NCI-H510A treated with DMSO at 0.1 percent for 48 hours (cell line): ENCODE results near the gene VSIG2.

Experiments
- DNase-seq: peaks from one replicate; lab custom pipeline; 2025; lab: John Stamatoyannopoulos, UW

VSIG2 gene

DNA sequence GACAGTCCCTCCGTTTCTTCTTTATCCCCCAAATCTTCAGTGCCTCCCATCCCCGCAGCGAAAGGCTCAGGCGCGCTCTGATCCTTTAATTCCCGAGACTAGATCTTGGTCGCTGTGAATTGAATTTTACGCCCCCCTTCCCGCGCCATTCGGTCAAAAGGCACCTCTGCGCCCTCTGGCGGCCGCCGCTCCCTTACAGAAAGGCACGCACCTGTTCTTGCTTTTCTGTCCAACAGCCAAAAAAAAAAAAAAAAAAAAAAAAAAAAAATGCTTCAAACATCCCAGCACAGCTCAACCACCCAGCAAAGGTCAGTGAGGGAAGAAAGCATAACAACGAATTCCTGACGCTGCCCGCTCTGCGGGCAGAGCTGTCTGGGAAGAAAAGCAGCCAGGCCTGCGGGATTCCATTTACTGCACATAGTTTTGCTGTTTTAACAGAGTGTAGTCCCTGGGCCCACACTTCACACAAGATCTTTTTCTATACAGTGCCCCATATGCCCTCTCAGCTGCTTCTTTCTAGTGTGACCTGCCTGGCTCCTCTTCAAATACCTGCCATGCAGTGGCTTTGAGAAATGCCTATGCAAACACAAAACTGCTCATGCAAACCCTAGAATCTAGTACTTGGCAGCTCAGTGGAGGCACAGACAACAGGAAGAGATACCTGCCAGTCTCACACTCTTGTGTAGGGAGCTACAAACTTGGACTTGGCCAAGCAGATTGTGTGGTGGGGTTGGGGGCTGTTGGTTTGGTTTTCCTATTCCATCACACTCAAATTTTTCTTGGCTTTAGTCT, 11.3 kb upstream of the VSIG2 start:
- DNase-seq: peak; percentile 57

- no peak for DNase-seq
Measured at GRCh38 chr11:124762624-124763155, 10.6 kb upstream of the VSIG2 start.

- DNase-seq: peak; percentile 20
Measured at GRCh38 chr11:124762105-124762623, 10.1 kb upstream of the VSIG2 start, which contains the start of gene ESAM. Gene ESAM, minus strand, starts transcription at chr11:124762290. Its CDS starts 136 bp downstream, at chr11:124762154.

DNA sequence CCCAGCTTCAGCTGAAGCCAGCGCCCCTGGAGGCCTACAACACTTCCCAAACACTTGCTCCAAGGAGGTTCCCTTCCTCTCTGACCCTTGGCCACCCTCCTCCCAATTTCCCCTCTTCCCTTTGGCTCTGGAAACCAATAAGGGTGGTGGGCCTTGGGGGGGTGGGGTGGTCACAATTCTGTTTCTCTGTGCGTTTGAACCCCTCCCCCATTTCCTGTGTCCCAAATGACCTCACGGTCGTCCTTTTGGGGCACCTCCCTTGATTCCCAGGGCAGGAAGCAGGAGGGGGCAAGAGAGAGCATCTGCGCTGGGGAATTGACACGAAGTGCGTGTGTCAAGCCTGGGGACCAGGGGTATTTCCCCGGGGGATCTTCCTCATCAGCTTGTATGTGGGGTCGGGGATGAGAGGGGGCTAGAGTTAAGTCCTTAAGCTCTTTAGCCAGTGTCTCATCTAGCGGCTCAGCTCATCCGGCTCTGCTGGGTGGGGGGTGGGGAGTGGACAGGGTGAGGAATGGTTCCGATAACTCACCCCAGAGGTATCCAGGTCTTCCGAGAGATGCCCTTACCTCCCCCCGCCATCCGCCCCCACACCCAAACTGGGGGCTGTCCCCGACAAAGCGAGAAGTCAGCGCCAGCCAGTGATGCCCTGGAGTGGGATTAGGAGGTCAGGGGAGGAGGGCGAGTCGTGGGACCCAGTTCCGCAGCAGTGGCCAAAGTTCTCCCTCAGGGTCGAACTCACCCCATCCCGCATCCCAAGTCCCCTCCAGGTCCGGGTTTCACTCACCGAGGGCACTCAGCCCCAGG, 9.4 kb upstream of the VSIG2 start:
- no peak for DNase-seq

DNA sequence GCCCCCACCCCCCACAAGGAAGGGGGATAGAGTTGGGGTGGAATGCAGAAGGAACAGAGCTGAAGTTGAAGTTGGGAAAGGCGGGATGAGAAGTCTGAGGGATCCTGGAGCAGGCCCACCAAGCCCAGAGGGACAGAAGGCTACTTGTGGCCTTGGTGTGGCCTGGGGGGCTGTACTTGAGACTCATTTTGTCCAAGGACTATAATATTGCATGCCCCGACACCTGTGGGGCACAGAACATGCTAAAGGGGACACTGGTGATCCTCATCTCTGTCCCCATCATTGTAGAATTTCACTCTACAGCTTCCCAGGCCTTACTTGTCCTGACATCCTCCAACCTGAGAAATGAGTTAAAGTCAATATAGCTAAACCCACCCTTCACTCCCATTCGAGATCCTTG, 8.8 kb upstream of the VSIG2 start:
- DNase-seq: no peak

- no peak for DNase-seq
Measured at GRCh38 chr11:124760205-124760652, 8.2 kb upstream of the VSIG2 start.

DNA sequence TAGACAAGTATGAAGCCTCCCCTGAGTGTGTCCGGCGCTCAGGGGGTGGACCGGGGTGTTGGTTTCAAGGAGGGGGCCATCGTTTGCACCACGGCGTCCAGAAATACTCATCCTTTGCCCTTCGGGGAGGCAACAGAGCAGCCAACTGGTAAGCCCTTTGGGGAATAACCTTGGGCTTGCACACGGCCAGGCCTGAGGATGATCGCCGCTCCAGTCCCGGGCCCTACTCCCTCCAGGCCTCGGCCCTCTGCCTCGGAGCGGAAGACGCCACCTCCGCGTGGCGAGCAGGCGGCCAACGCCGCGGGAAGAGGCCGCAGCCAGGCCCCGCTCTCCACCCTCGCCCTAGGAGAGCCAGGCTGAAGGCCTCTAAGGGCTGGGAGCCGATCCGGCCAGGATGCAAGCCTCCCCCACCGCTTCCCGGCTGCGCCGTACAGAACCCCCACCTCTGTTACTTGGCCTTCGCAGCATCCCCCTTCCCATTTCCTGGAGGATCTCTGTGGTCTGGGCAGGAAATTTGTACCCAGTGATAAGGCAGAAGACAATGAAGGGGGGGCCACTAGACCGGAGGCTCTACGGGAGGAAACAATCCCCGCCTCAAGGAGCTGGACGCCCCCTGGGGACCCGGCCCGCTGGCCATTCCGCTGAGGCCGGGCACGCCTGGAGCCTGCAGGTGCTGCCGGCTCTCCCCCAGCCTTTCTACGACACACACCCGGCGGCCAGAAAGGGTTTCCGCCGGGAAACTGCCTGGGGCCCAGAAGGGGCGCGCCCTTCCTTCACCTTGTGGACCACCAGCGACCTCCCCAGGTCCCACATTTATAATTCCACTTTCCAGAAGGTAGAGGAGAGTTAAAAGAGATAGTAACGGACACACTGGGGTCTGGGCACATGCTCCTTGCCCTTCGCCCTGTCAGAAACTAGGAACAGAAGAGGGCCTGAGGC, 7.5 kb upstream of the VSIG2 start:
- DNase-seq: no peak

GRCh38 chr11:124758355-124759265, 6.6 kb upstream of the VSIG2 start:
- DNase-seq: peak; percentile 67

DNA sequence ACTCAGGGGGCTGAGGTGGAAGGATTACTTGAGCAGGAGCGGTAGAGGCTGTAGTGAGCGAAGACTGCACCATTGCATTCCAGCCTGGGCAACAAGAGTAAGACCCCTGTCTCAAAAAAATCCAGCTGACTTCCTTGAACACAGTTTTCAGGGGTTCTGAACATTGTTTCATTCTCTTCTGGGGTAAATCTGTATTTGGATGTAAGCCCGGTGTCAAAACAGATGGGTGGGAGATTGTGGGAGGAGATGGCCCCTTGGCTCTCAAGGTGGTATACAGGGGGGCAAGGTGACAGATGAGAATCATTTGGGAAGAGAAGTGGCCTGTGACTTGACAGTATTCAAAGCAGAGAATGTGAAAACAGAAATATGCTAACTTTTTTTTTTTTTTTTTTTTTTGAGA, 5.3 kb upstream of the VSIG2 start:
- no peak for DNase-seq

DNA sequence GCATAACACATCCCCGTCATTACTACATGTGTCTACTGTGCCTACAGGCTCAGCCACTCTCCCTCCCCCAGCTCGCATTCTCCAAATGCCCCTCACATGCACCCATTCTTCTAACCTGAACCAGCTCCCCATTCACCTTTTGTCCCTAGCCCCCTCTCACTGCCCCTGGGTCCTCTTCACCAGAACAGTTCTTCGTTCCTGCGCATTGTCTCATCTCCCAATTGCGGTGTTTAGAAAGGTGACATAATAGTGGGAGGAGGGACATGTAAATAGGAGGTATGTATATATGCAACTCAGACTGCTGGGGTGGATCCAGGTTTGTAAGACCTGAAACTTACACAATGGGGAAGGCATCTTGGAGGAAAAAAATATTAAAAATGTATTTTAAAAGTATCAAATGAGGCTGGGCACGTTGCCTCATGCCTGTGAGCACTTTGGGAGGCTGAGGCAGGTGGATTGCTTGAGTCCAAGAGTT, 4.7 kb upstream of the VSIG2 start:
- no peak for DNase-seq

DNA sequence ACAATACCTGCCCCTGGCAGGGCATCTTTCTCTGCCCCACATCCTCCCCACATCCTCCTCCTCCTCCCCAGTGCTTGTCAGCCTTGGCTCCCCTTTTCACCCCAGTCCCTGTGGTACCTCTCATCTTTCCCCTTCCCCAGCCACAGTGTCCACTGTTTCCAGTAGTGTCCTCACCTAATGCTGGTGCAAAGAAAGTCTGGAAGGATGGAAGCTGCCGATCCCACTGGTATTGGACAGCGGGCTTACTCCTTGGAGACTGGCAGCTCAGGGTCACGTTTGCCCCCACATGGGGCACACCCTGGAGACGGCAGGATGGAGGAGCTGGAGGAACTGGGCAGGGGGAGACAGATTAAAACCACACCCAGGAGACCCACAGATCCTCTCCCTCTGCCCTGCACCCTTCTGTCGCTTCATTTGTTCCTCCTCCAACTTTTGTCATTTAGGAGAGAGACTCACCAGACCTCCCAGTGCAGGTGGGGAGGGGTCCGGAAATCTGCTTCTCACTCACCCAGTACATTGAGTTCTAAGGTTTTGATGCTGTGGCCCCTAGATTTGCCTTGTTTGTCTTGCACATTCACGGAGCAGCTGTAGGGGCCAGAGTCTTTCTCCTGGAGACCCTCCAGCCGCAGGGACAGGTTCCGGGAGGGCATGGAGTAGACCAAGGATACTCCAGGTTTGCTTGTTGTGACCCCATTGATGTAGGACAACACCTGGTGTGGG, 4.1 kb upstream of the VSIG2 start:
- DNase-seq: no peak

- DNase-seq: no peak
Measured at GRCh38 chr11:124754710-124755109, 2.7 kb upstream of the VSIG2 start.

- DNase-seq: no peak
Measured at GRCh38 chr11:124754309-124754708, 2.3 kb upstream of the VSIG2 start.

GRCh38 chr11:124753624-124754023, 1.6 kb upstream of the VSIG2 start:
- DNase-seq: no peak

- DNase-seq: no peak
Measured at GRCh38 chr11:124753205-124753604, 1.1 kb upstream of the VSIG2 start.

DNA sequence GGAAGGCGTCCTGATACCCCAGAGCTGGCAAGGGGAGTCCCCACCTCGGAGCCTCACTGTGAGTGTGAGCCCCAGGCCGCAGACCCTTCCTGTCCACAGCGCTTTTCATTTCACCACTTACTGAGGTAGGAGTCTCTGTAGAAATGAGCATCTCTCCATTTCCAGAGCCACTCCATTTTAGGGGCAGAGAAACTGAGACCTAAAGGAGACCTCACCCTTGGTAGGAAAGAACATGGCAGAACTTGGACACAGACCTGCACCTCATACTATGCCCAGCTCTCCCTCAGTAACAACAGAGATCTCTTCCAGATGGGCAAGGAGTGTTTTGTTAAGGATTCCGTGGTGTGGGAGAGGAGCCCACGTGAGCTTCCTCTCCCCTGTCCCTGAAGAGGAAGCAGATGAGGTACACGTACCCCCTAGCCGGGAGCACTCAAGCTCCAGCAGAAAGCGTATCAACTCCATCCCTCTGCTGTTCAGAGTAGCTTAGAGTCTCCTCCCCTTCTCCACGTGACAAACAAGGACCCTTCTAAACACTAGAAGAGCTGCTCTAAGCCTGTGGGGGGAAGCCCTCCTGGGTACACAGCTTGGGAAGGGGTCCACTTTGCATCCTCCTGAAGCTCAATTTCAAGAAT, 532 bp upstream of the VSIG2 start:
- no peak for DNase-seq

- DNase-seq: no peak
Measured at GRCh38 chr11:124751391-124751740, 689 bp downstream of the VSIG2 start.

GRCh38 chr11:124749912-124750311, 2.1 kb downstream of the VSIG2 start:
- DNase-seq: no peak
